SK-N-SH (cell line): ENCODE data around the gene SERPINE2. TPM values are rescaled to one million over a fixed set of nuclear protein-coding genes. Genes with fewer than 3 reads are reported as not detected.

Experiments used
- CTCF ChIA-PET: fragments of 300-600, 350-600 bp; formaldehyde crosslinking; extraction: SDS; loops from one replicate; lab custom pipeline; 2021; lab: Yijun Ruan, JAX
- POLR2A ChIA-PET: fragments of 350-600 bp; sonication (Branson Sonifier 250); formaldehyde crosslinking; extraction: SDS; loops from one replicate; lab custom pipeline; 2020; ENCODE audit warnings: antibody characterized with exemption, inconsistent platforms; lab: Yijun Ruan, JAX
- DNase-seq: peaks from one replicate; pipeline ENCODE4 v3.0.0; 2012
- H2AFZ ChIP-seq: fragments of 200-600 bp; sonication (generic); 2 replicates; pipeline ENCODE4 v1.8.1; 2016; ENCODE audit warnings: antibody characterized with exemption, mild to moderate bottlenecking, low read depth
- H3F3A ChIP-seq: fragments of 200-600 bp; sonication (generic); replicated peaks from 2 replicates; pipeline ENCODE3; 2016; ENCODE audit warnings: antibody characterized with exemption, mild to moderate bottlenecking; ENCODE audit not compliant: insufficient read depth
- H3K27ac ChIP-seq, 2 experiments: fragments of 200-500 bp in 1 of 2; fragments of 200-600 bp in 1 of 2; sonication (Bioruptor generic) in 1 of 2; sonication (generic), shearing (Covaris generic) in 1 of 2; 2 replicates each; pipeline versions ENCODE4 v1.5.1 to v1.6.1; 2014 to 2016; ENCODE audit warnings: low read depth in 2 of 2, inconsistent platforms in 1 of 2, low read length in 1 of 2, mild to moderate bottlenecking in 1 of 2, mixed read lengths in 1 of 2
- H3K27me3 ChIP-seq: fragments of 200-600 bp; sonication (generic), shearing (Covaris generic); 2 replicates; pipeline ENCODE4 v1.6.1; 2016; ENCODE audit warnings: mixed run types; ENCODE audit not compliant: insufficient read depth
- H3K36me3 ChIP-seq, 2 experiments: fragments of 200-500 bp in 1 of 2; fragments of 200-600 bp in 1 of 2; sonication (Bioruptor generic) in 1 of 2; sonication (generic) in 1 of 2; replicated peaks in 1 of 2; 2 replicates each; pipeline versions ENCODE3 to v1.5.1; 2014 to 2016; ENCODE audit warnings: low read length in 1 of 2, mild to moderate bottlenecking in 1 of 2; ENCODE audit not compliant: insufficient read depth in 2 of 2, control insufficient read depth in 1 of 2
- H3K4me1 ChIP-seq, 2 experiments: fragments of 200-500 bp in 1 of 2; fragments of 200-600 bp in 1 of 2; sonication (Bioruptor generic) in 1 of 2; sonication (generic), shearing (Covaris generic) in 1 of 2; 2 replicates each; pipeline versions ENCODE4 v1.5.1 to v1.6.1; 2014 to 2016; ENCODE audit warnings: low read depth in 1 of 2, low read length in 1 of 2, mixed run types in 1 of 2; ENCODE audit not compliant: insufficient read depth in 2 of 2, control insufficient read depth in 1 of 2
- H3K4me2 ChIP-seq: fragments of 200-600 bp; sonication (generic), shearing (Covaris generic); 2 replicates; pipeline ENCODE4 v1.6.1; 2017; ENCODE audit warnings: mixed run types
- H3K4me3 ChIP-seq, 2 experiments: fragments of 200-500 bp in 1 of 2; fragments of 200-600 bp in 1 of 2; sonication (Bioruptor generic) in 1 of 2; sonication (generic), shearing (Covaris generic) in 1 of 2; 2 replicates each; pipeline versions ENCODE4 v1.5.1 to v1.8.1; 2014 to 2016; ENCODE audit warnings: low read depth in 2 of 2, inconsistent platforms in 1 of 2, low read length in 1 of 2, mild to moderate bottlenecking in 1 of 2, mixed read lengths in 1 of 2, moderate library complexity in 1 of 2
- H3K79me2 ChIP-seq: fragments of 200-600 bp; sonication (generic); 2 replicates; pipeline ENCODE4 v1.8.1; 2017; ENCODE audit warnings: mild to moderate bottlenecking; ENCODE audit not compliant: insufficient read depth
- H3K9ac ChIP-seq: fragments of 200-600 bp; sonication (generic); 2 replicates; pipeline ENCODE4 v1.6.1; 2017; ENCODE audit warnings: mixed run types
- H3K9me2 ChIP-seq: fragments of 200-600 bp; sonication (generic); 2 replicates; pipeline ENCODE4 v1.6.1; 2017; ENCODE audit warnings: mixed run types
- H3K9me3 ChIP-seq: fragments of 200-600 bp; sonication (generic); 2 replicates; pipeline ENCODE4 v1.6.1; 2017; ENCODE audit warnings: mixed run types, mild to moderate bottlenecking, moderate library complexity
- H4K20me1 ChIP-seq: fragments of 200-600 bp; sonication (generic); 2 replicates; pipeline ENCODE4 v1.6.1; 2017; ENCODE audit warnings: mild to moderate bottlenecking, mixed run types; ENCODE audit not compliant: insufficient read depth
- CTCF ChIP-seq: fragments of 200-600 bp; sonication (generic); IDR thresholded peaks from 2 replicates; pipeline ENCODE4 v1.6.1; 2017; ENCODE audit warnings: antibody characterized with exemption, mild to moderate bottlenecking, moderate library complexity
- ELF1 ChIP-seq: IDR thresholded peaks from 2 replicates; pipeline ENCODE4 v1.4.0; 2012
- EZH2phosphoT487 ChIP-seq: fragments of 200-600 bp; sonication (generic); IDR thresholded peaks from 2 replicates; pipeline ENCODE4 v1.6.1; 2017; ENCODE audit warnings: low read depth, mixed run types, mild to moderate bottlenecking, antibody characterized with exemption, moderate library complexity, borderline replicate concordance
- FOSL2 ChIP-seq: IDR thresholded peaks from 2 replicates; pipeline ENCODE4 v1.4.0; 2012; ENCODE audit warnings: low read depth, mild to moderate bottlenecking, moderate library complexity, borderline replicate concordance
- FOXJ3 ChIP-seq: sonication (generic); formaldehyde crosslinking; IDR thresholded peaks from 2 replicates; pipeline ENCODE4 v1.5.1; 2020; ENCODE audit warnings: mild to moderate bottlenecking, missing genetic modification reagents
- GABPA ChIP-seq: IDR thresholded peaks from 2 replicates; pipeline ENCODE4 v1.4.0; 2012; ENCODE audit warnings: low read depth, mild to moderate bottlenecking
- MEF2A ChIP-seq: IDR thresholded peaks from 2 replicates; pipeline ENCODE4 v1.4.0; 2012; ENCODE audit warnings: low read depth, borderline replicate concordance
- NRF1 ChIP-seq: IDR thresholded peaks from 2 replicates; pipeline ENCODE4 v1.6.1; 2012; ENCODE audit warnings: low read depth, mild to moderate bottlenecking, low read length
- PBX3 ChIP-seq: IDR thresholded peaks from 2 replicates; pipeline ENCODE4; 2012
- POLR2AphosphoS5 ChIP-seq: IDR thresholded peaks from 2 replicates; pipeline ENCODE4 v1.6.1; 2012; ENCODE audit warnings: low read depth, low read length
- RXRA ChIP-seq: IDR thresholded peaks from 2 replicates; pipeline ENCODE4 v1.4.0; 2012; ENCODE audit warnings: low read depth, mild to moderate bottlenecking, borderline replicate concordance
- SMC3 ChIP-seq: IDR thresholded peaks from 2 replicates; pipeline ENCODE4 v1.6.1; 2012; ENCODE audit warnings: low read depth, low read length, improper control_type of control experiment
- WGBS: methylation state at CpG from one replicate; pipeline ENCODE4 v1.1.6; 2017; ENCODE audit warnings: low lambda C conversion rate; 5-methylcytosine and 5-hydroxymethylcytosine counted together
- polyA plus RNA-seq, 3 experiments: library from polyadenylated mRNA; depleted of rRNA; stranded (reverse); fragments of >200 nt; gene quantifications; 2 replicates each; pipeline ENCODE4 v1.2.3, GENCODE V29; 2012
- TF ChIP-seq, protein P1 (sequence below): fragments of 150-350 bp; IDR thresholded peaks from 2 replicates; pipeline ENCODE4 v1.6.1; 2017; ENCODE audit warnings: antibody characterized with exemption, low read length, low read depth, borderline replicate concordance
- TF ChIP-seq, protein P2 (sequence below): IDR thresholded peaks from 2 replicates; pipeline ENCODE4 v1.4.0; 2012; ENCODE audit warnings: low read depth

SERPINE2 gene
- polyA plus RNA-seq, 1 of the 3 experiments (the other 2 are of a cell fraction): 249 TPM

DNA sequence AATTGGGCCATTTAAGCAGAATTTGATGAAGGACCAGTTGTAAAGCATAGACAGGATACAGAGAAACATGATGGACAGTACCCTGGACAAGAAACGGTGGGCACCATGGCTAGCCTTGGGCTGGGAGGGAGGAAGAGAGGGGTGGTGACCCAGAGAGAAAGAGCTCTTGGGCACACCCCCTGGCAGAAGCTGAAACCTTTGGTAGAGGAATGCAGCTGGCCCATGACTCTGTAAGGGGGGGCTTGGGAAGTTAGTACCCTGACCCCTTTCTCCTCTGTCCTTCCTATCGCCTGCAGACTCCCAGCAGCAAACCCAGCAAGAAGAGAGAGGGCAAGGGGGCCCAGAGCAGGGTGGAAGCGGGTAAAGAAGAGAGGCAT, 49.2 kb downstream of the SERPINE2 start (continued):
- no peak for TF ChIP-seq POLR2AphosphoS5
- TF ChIP-seq EZH2phosphoT487: no peak
- TF ChIP-seq, protein P1, sequence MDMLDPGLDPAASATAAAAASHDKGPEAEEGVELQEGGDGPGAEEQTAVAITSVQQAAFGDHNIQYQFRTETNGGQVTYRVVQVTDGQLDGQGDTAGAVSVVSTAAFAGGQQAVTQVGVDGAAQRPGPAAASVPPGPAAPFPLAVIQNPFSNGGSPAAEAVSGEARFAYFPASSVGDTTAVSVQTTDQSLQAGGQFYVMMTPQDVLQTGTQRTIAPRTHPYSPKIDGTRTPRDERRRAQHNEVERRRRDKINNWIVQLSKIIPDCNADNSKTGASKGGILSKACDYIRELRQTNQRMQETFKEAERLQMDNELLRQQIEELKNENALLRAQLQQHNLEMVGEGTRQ: no peak

DNA sequence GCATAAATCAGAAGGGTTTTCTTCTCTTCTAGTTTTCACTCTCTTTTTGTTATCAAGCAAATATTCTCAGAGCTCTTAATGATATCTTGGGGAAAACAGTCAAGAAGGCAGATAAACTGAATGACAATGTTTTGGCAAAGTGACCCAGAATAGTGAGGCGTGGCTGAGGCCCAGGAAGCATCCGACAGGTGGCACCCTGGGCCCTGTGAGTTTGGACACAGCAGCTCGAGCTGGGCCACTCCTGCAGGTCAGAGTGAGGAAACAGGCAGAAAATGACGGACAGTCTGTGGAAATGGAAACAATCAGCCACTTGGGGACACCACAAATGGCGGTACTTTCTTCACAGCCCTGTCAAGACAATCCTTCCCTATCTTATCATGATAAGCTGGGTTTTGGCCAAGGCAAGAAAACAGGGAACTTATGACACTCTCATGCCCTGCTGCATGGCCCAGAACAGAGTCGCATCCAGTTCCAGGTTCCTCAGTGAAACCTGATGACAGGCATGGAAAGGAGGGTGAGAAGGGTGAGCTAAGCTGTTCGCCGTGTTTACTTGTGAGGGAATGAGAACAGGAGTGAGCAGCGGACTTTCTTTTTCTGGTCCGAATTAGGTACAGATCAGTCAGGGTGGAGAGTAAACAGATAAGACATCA, 49.8 kb downstream of the SERPINE2 start:
- Histone ChIP-seq H2AFZ (no peak overlapping the region), H3K4me2 (no peak overlapping the region), H3K27ac (no peak overlapping the region), H3F3A (no peaks in the 10 kb centered on the region), H3K27me3 (no peaks in the 10 kb centered on the region), H3K9me2 (no peaks in the 10 kb centered on the region), H3K4me3 (no peak overlapping the region), H3K36me3 (peaks cover 28 to 48% of the 10 kb centered on the region in 2 experiments), H4K20me1 (no peaks in the 10 kb centered on the region), H3K9me3 (no peaks in the 10 kb centered on the region), H3K4me1 (peaks cover 0 to 2% of the 10 kb centered on the region in 2 experiments; a peak in 2 of 4 replicates), H3K9ac (no peak overlapping the region), H3K79me2 (no peaks in the 10 kb centered on the region)
- 89% methylated on average over 10 of the region's 10 CpGs for WGBS
- CTCF ChIA-PET: interaction anchor here (0.9 to 12.0 kb wide), 4 partner anchors 15 to 380 kb away, joined by 3 to 439 read pairs (median 129); no protein-coding TSS in a partner anchor
- no peak for DNase-seq
- POLR2A ChIA-PET: no interaction called here
- TF ChIP-seq ELF1 (no peak), FOSL2 (no peak), MEF2A (no peak)
- TF ChIP-seq, protein P2, sequence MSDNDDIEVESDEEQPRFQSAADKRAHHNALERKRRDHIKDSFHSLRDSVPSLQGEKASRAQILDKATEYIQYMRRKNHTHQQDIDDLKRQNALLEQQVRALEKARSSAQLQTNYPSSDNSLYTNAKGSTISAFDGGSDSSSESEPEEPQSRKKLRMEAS: no peak

- Histone ChIP-seq H3K4me3 (no peak overlapping the region), H3K36me3 (peaks cover 47 to 73% of the 10 kb centered on the region in 2 experiments), H3K27me3 (no peaks in the 10 kb centered on the region), H3K79me2 (no peaks in the 10 kb centered on the region), H3F3A (peaks cover 11% of the 10 kb centered on the region), H3K4me1 (no peaks in the 10 kb centered on the region; a peak in 1 of 4 replicates), H3K4me2 (no peak overlapping the region), H4K20me1 (no peaks in the 10 kb centered on the region), H3K27ac (no peak overlapping the region), H3K9me2 (no peaks in the 10 kb centered on the region), H3K9ac (no peak overlapping the region), H3K9me3 (no peaks in the 10 kb centered on the region), H2AFZ (no peak overlapping the region)
- ChIA-PET POLR2A (no interaction called here), CTCF (interaction anchor here (4.3 to 17.0 kb wide), 3 partner anchors 9 to 303 kb away, joined by 25 to 255 read pairs (median 51); no protein-coding TSS in a partner anchor)
- WGBS: 78% methylated on average over 1 of the region's 1 CpG
- no peak for DNase-seq
- TF ChIP-seq PBX3 (no peak), SMC3 (no peak), FOXJ3 (CRISPR knock-in tag) (no peak), RXRA (no peak), GABPA (no peak), CTCF (no peak), NRF1 (no peak)
- TF ChIP-seq, protein P1: no peak
Measured at GRCh38 chr2:223981241-223981640, 57.8 kb downstream of the SERPINE2 start.
